Hematopoietic multipotent progenitor cell treated with erythropoietin and hydrocortisone succinate and interleukin-3 and kit ligand, for 15 days (in vitro differentiated cells): ENCODE results near the gene C16orf87.

Source experiments
- DNase-seq: peaks from one replicate; pipeline ENCODE4 v3.0.0-alpha.2; 2015; ENCODE audit warnings: low spot score

The C16orf87 gene

GRCh38 chr16:46753015-46753414 lies 78.0 kb downstream of the C16orf87 start:
- no peak for DNase-seq

GRCh38 chr16:46751381-46751780 lies 79.6 kb downstream of the C16orf87 start:
- DNase-seq = no peak

GRCh38 chr16:46748775-46749705 lies 81.9 kb downstream of the C16orf87 start:
- no peak for DNase-seq

- DNase-seq = no peak
These were observed 83.0 kb downstream of the C16orf87 start, which contains the start of gene MYLK3 for GRCh38 chr16:46747777-46748651. MYLK3 (minus strand) TSS chr16:46748344; CDS start chr16:46748193, 151 bp downstream.

- no peak for DNase-seq
These were observed 83.9 kb downstream of the C16orf87 start for GRCh38 chr16:46746821-46747776.
